Right kidney (tissue), 9 donors: ENCODE results near the gene PITHD1.
"Not testable (repeated sequence)": the region's sequence is repeated elsewhere in the genome, so short reads cannot be mapped to it uniquely, and the experiment has no call there.

Experiments used
- DNase-seq: peaks from one replicate; pipeline ENCODE4 v3.0.0-alpha.2; 2016
- long read RNA-seq, 8 donors: transcript quantifications; one replicate each; lab custom pipeline, GENCODE V29; 2026

PITHD1 gene
- long read RNA-seq, donor 1, transcript PITHD1-201 (6 exons, 1,603 nt), result major isoform, 16 of 16 reads
- long read RNA-seq, donor 1, partial matches to known transcripts, result 0 of 16 reads
- long read RNA-seq, donor 1, other reads (novel, unspliced or antisense), result 0 of 16 reads
- long read RNA-seq, donor 2, transcript PITHD1-201 (6 exons, 1,603 nt), result major isoform, 6 of 11 reads
- long read RNA-seq, donor 2, partial matches to known transcripts, result 0 of 11 reads
- long read RNA-seq, donor 2, other reads (novel, unspliced or antisense), result 5 of 11 reads
- long read RNA-seq, donor 3, transcript PITHD1-201 (6 exons, 1,603 nt), result major isoform, 12 of 32 reads
- long read RNA-seq, donor 3, partial matches to known transcripts, result 20 of 32 reads
- long read RNA-seq, donor 3, other reads (novel, unspliced or antisense), result 0 of 32 reads
- long read RNA-seq, donor 4, transcript PITHD1-201 (6 exons, 1,603 nt), result major isoform, 13 of 13 reads
- long read RNA-seq, donor 4, partial matches to known transcripts, result 0 of 13 reads
- long read RNA-seq, donor 4, other reads (novel, unspliced or antisense), result 0 of 13 reads
- long read RNA-seq, donor 5, transcript PITHD1-201 (6 exons, 1,603 nt), result major isoform, 15 of 77 reads
- long read RNA-seq, donor 5, partial matches to known transcripts, result 22 of 77 reads
- long read RNA-seq, donor 5, other reads (novel, unspliced or antisense), result 40 of 77 reads
- long read RNA-seq, donor 6, transcript PITHD1-201 (6 exons, 1,603 nt), result major isoform, 11 of 11 reads
- long read RNA-seq, donor 6, partial matches to known transcripts, result 0 of 11 reads
- long read RNA-seq, donor 6, other reads (novel, unspliced or antisense), result 0 of 11 reads
- long read RNA-seq, donor 7, transcript PITHD1-201 (6 exons, 1,603 nt), result major isoform, 17 of 64 reads
- long read RNA-seq, donor 7, partial matches to known transcripts, result 47 of 64 reads
- long read RNA-seq, donor 7, other reads (novel, unspliced or antisense), result 0 of 64 reads
- long read RNA-seq, donor 8, transcript PITHD1-201 (6 exons, 1,603 nt), result major isoform, 16 of 17 reads
- long read RNA-seq, donor 8, partial matches to known transcripts, result 0 of 17 reads
- long read RNA-seq, donor 8, other reads (novel, unspliced or antisense), result 0 of 17 reads

DNA sequence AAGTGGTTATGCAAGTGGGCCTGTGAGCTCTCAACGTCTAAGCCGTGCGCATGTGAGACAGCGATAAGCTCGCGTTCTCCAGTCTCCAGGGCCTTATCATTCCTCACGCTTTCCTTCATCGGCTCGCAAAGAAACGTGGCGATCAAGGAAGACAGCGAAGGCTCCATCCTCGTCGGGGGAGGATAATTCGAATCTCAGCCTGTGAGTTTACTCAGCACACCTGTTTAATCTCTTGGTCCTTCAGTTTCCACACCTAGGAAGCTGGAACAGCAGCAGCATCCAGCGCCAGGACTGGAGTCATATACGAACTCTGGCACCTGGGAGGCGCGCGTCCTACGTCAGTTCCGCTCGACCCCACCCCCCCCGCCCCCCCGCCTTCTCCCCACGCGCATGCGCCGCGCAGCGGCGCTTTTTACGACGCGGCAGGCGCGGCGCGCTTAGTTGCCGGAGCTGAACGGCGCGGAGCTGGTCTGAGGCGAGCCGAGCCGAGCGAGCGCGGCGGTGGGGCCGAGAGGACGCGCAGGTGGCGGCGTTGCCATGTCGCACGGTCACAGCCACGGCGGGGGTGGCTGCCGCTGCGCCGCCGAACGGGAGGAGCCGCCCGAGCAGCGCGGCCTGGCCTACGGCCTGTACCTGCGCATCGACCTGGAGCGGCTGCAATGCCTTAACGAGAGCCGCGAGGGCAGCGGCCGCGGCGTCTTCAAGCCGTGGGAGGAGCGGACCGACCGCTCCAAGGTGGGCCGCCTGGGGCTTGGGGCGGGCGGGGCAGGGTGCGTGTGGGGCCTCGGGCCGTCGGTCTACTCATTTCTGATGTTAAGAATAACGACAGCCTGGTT is at the start of gene PITHD1:
TSS of gene PITHD1 (plus strand) at position 440 of the 836 bp plus-strand sequence. CDS start at position 538, 98 bp downstream.
- peak; percentile 93 for DNase-seq

GRCh38 chr1:23732363-23733224 is 45.6 kb upstream of the PITHD1 start:
- DNase-seq, result no peak

DNA sequence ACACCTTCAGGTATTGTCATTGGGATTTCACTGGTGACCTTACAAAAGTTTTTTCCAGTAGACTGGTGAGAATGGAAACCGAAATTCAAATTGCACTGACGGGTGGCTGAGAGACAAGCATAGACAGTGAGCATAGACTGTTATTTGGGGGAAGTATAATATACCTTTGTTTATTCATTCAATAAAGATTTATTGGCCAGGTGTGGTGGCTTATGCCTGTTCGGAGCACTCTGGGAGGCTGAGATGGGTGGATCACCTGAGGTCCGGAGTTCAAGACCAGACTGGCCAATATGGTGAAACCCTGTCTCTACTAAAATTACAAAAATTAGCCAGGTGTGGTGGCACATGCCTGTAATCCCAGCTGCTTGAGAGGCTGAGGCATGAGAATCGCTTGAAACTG is 44.9 kb upstream of the PITHD1 start:
- DNase-seq, result not testable (repeated sequence)

DNA sequence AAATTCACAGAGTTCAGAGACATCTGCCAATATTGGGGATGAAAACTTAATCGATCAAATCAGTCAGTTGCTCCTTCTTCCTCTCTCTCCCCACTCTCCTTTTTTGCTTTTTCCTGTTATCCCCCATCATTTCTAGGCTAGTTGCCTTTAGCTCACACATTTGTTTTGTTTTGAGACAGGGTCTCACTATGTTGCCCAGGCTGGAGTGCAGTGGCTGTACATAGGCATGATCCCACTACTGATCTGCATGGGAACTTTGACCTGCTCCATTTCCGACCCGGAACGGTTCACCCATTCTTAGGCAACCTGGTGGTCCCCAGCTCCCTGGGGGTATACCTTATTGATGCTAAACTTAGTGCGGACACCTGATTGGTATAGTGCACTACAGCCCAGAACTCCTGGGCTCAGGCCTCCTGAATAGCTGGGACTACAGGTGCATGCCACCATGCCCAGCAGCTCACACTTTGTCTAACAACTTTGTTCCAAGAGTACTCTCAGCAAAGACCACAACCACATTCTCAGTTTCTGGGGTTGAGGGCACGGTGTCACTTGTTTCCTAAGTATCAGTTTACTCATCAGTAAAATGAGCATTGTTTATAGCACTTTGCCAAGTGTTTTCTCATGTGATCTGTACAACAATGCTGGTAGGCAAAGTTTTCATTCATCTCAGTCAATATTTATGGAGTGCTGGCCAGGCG is 41.6 kb upstream of the PITHD1 start:
- DNase-seq, result no peak

DNA sequence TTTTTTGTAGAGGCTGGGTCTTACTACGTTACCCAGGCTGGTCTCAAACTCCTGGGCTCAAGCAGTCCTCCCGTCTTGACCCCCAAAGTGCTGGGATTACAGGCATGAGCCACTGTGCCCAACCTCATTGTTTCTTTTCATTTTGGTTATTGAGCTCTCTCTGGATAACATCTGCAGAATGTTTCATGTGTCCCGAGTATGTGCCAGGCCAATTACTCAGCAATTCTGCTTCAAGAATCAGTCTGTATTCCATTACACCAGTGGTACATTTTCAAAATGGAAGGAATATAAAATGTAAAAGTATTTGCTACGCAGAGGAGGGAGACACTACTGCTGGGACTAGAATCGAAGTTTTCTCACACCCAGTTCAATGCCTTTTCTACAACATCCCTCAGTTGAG is 36.6 kb upstream of the PITHD1 start:
- no peak for DNase-seq

DNA sequence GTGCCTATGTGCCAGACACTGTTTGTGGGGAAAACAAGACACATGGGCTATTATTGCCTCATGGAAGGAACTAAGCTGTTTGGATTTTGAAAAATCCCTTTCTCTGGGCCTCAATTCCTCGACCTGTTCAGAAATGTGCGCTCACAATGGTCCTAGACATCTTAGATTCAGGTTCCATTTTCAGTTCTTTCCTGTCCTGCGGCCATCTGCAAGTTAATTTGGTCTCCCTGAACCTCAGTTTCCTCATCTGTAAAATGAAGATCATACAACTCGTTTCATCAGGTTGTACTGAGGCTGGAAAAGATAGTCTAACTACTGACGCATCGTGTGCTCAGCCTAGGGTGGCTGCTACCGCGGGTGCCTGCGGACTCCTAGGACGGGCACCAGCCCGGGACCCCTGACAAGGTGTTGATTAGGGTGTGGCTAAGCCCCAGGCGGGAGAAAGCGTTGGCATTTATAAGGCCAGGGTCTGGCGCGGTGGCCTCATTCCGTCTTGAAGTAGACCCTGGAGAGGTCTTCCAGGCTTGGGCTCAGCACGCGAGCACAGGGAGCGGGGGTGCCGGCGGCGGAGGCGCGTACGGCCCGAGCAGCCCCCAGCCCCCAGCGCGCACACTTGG is 35.4 kb upstream of the PITHD1 start:
- DNase-seq, result peak; percentile 79

DNA sequence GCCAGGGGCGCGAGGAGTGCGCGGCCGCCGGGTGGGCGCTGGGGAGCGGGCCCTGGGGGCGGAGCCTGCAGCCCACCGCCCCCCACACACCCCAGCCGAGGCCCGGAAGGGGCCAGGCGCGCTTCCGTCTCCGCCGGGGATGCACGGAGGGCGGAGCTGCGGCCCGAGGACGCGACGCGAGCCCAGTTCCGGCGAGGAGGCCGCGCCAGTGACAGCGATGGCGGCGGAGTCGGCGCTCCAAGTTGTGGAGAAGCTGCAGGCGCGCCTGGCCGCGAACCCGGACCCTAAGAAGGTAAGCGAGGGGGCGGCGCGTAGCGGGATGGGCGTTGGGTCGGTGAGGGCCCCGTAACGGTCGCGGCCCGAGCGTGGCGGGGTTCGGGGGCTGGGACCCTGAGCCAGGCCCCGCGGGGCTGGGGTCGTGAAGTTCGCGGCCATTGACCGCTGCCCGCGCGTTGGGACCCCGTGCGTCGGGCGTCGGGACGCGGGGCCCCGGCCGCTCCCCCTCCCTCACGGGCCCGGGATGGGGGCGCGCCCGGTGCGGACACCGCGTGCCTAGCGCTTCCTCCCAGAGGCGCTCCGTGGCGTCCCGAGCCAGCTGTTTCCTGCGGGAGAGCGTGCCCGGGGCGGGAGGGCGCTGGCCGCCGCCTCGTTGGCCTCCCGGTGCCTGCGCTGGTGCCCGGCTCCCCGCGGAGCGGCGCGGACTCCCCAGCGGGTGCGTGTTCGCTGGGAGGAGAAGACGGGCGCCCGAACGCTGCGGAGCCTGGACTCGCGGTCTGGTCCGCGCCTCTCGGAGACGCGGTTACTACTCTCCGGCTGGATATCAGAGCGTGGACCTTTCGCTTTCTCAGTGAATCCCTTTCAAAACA is 34.7 kb upstream of the PITHD1 start, which contains the start of gene ELOA:
TSS of gene ELOA (plus strand) at position 185 of the 866 bp plus-strand sequence. CDS start at position 218, 33 bp downstream.
- DNase-seq, result peak; percentile 85

- DNase-seq, result no peak
Measured at GRCh38 chr1:23745515-23745914, 32.7 kb upstream of the PITHD1 start.

DNA sequence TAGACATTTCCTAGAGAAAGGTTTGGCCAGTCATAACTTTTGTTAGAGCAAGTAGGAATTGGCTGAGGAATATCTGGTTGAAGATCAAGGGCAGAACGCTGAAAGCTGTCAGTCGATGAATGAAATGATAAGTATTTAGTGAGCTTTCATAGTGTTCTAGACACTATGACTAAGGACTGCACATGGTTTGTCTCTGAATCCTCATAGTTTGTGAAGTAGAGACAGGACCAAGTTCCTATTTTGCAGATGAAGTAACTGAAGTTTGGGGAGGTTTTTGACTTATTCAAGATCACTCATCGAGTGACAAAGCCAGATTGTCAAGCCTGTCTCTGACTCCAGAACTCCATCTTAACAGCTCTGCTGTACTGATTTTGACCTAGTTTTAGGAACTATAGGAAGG is 30.2 kb upstream of the PITHD1 start:
- DNase-seq, result no peak

DNA sequence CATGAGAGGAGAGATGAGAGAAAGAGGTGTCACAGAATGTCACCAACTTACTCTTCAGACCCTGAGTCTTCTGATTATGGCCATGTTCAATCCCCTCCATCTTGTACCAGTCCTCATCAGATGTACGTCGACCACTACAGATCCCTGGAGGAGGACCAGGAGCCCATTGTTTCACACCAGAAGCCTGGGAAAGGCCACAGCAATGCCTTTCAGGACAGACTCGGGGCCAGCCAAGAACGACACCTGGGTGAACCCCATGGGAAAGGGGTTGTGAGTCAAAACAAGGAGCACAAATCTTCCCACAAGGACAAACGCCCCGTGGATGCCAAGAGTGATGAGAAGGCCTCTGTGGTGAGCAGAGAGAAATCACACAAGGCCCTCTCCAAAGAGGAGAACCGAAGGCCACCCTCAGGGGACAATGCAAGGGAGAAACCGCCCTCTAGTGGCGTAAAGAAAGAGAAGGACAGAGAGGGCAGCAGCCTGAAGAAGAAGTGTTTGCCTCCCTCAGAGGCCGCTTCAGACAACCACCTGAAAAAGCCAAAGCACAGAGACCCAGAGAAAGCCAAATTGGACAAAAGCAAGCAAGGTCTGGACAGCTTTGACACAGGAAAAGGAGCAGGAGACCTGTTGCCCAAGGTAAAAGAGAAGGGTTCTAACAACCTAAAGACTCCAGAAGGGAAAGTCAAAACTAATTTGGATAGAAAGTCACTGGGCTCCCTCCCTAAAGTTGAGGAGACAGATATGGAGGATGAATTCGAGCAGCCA is 27.0 kb upstream of the PITHD1 start:
- no peak for DNase-seq

DNA sequence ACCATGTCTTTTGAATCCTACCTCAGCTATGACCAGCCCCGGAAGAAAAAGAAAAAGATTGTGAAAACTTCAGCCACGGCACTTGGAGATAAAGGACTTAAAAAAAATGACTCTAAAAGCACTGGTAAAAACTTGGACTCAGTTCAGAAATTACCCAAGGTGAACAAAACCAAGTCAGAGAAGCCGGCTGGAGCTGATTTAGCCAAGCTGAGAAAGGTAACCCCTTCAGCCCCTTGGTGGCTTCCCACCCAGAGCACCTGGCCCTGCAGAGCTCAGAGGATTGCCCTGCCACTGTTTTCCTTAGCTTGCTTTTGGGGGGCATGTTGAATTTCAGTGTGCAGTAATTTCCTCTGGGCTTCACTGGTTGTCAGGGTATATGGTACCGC is 26.4 kb upstream of the PITHD1 start:
- no peak for DNase-seq

DNA sequence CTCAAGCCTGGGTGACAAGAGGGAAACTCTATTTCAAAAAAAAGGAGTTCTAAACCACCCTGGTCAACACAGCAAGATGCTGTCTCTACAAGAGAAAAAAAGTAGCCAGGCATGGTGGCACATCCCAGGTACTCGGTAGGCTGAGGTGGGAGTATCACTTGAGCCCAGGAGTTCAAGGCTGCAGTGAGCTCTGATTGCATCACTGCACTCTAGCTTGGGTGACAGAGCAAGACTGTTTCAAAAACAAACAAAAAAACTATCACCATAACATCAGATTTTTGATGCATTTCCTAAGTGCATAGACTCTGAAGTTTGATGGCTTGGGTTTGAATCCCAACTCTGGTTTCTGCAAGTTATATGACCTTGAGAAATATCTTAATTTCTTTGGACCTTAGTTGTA is 25.3 kb upstream of the PITHD1 start:
- DNase-seq, result no peak

DNA sequence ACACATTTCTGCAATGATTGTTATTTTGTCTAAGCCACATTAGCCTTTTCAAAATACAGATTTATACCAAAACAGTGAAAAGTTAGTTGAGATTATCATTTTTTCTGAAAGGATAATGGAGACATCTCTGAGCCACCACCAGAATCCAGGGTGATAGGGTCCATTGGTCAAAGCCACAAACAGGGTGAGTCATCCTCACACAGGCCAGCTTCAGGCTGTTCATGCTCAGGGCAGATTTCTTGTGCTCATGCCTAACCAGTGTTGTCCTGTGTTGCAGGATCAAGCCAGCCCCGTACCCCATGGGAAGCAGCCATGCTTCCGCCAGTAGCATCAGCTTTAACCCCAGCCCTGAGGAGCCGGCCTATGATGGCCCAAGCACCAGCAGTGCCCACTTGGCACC is 21.5 kb upstream of the PITHD1 start:
- DNase-seq, result no peak

- DNase-seq, result no peak
Measured at GRCh38 chr1:23757812-23758211, 20.4 kb upstream of the PITHD1 start.

DNA sequence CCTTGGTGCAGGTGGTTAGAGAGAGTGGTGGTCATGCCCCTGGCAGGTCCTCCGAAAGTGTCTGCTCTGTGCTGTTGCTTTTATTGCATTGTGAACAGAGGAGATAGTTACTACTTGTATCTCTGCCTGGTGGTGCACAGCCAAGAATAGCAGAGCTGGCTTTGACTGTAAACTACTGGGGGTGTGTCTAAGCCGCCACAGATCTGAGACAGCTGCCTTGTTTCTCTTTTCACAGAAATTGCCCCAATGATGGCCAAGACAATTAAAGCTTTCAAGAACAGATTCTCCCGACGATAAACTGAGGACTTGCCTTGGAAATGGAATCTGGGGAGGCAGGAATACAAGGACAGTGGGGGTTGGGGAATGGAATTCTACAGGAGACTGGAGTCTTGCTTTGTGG is 18.9 kb upstream of the PITHD1 start:
- DNase-seq, result no peak

DNA sequence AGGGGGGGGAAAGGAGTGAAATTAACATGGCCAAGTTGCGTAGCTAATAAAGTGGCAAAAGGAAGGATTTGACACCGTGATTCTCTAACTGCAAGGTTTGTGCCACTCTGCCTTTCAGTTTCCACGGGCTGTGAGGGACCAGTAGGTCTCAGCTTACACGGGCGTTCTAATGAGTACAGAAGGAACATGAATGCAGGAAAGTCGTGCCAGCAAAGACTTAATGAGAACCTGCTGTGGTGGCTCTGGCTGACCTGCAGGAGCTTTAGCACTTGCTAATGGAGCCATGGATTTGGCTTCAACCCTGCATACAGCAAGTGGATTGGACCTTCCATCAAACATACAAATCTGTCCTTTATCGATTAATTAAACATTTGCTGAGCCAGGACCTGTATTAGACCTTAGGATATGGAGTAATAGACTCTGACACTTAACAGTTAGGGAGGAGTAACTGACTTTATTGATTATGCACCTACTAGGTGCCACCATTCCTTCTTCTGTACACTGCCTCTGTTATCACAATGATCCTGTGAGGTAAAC is 15.1 kb upstream of the PITHD1 start:
- DNase-seq, result no peak

DNA sequence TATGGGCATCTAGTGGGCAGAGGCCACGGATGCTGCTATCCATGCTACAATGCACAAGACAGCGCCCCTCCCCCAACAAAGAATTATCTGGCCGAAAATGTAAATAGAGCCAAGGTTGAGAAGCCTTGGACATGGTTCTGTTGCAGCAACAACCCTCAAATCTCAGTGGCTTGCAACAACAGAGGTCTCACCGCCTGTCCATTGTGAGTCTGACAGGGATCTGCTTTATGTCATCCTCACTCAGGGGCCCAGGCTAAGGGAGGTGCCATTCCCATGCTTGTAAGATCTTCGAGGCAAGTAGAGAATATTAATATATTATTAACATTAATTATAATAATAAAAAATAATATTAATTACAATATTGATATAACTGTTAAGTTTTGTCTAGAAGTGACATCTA is 9.5 kb upstream of the PITHD1 start:
- no peak for DNase-seq
